Activated naive CD8-positive, alpha-beta T cell treated with anti-CD3 and anti-CD28 coated beads for 36 hours (primary cell): ENCODE data around the gene SLC10A7. TPM values are rescaled to one million over a fixed set of nuclear protein-coding genes. Genes with fewer than 3 reads are reported as not detected.

ENCODE experiments used
- DNase-seq: peaks from one replicate; pipeline ENCODE4 v3.0.0; 2021
- H3K27ac Mint-ChIP-seq: one replicate; pipeline ENCODE4 v1.8.0; 2022; ENCODE audit warnings: mild to moderate bottlenecking, moderate library complexity, mixed read lengths
- H3K27me3 Mint-ChIP-seq: one replicate; pipeline ENCODE4 v1.8.0; 2022; ENCODE audit warnings: mild to moderate bottlenecking, mixed read lengths
- H3K36me3 Mint-ChIP-seq: one replicate; pipeline ENCODE4 v1.8.0; 2021; ENCODE audit warnings: mild to moderate bottlenecking, mixed read lengths
- H3K4me1 Mint-ChIP-seq: one replicate; pipeline ENCODE4 v1.8.0; 2021; ENCODE audit warnings: mixed read lengths
- H3K4me3 Mint-ChIP-seq: one replicate; pipeline ENCODE4 v1.8.0; 2022; ENCODE audit warnings: mild to moderate bottlenecking, moderate library complexity, mixed read lengths
- H3K9me3 Mint-ChIP-seq: one replicate; pipeline ENCODE4 v1.8.0; 2022; ENCODE audit warnings: mixed read lengths
- total RNA-seq, 2 experiments: library from RNA; stranded (reverse); gene quantifications; one replicate each; pipeline ENCODE4 v1.2.3, GENCODE V29; 2021

SLC10A7 gene, protein sequence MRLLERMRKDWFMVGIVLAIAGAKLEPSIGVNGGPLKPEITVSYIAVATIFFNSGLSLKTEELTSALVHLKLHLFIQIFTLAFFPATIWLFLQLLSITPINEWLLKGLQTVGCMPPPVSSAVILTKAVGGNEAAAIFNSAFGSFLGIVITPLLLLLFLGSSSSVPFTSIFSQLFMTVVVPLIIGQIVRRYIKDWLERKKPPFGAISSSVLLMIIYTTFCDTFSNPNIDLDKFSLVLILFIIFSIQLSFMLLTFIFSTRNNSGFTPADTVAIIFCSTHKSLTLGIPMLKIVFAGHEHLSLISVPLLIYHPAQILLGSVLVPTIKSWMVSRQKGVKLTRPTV
- 10 to 100 TPM; 12.8 to 16.1 TPM for total RNA-seq

DNA sequence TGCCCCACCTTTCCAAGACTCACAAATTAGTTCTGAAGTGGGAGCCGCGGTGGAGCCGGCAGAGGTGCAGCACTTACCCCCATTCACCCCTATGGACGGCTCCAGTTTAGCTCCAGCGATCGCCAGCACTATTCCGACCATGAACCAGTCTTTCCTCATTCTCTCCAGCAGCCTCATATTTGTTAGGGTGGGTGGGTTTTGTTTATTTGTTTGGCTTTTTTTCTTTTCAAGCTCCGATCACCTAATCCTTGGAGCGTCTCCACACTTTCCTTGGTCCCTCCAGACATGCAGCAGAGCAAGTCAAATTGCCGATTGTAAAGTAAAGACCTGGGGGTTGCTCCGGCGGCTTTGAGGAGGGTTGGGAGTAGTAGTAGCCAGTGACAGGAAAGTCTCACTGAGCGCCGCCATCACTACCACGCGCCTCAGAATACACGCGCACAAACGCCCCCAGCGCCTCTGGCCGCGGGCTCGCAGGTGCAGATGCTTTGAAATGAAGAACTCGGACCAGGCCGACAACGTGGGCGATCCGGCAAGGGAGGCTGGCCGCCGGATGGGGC lies at the start of gene SLC10A7:
TSS of gene SLC10A7 (minus strand) at position 400 of the 557 bp plus-strand sequence. CDS start at position 177, 223 bp downstream.
- H3K4me1 Mint-ChIP-seq = peaks cover 29% of the 10 kb centered on the region
- peaks cover 2% of the 10 kb centered on the region for H3K36me3 Mint-ChIP-seq
- no peaks in the 10 kb centered on the region for H3K27me3 Mint-ChIP-seq
- DNase-seq = peak; percentile 77
- no peaks in the 10 kb centered on the region for H3K9me3 Mint-ChIP-seq
- no peak within 1 kb of the TSS for H3K27ac Mint-ChIP-seq
- no peak within 1 kb of the TSS for H3K4me3 Mint-ChIP-seq

DNA sequence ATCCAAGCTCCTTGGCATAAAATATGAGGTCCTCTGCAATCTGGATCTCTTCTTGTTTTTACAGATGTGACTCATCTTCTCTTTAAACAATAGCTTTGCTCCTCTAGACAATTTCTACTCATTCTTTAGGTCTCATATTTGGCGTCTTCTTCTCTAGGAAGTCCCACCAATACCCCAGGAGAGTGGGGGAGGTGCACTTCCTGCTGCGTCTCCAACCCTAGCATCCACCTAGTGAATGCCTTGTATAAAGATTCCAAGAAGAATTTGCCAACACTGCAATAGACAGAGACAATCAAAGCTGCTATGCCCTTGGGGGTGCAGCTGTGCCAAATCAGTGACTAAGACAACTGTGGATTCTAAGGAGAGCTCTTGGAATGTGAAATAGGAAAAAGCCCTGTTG lies 45.7 kb upstream of the SLC10A7 start:
- Mint-ChIP-seq H3K9me3 (no peaks in the 10 kb centered on the region), H3K27me3 (peaks cover 8% of the 10 kb centered on the region)
- no peak for DNase-seq

DNA sequence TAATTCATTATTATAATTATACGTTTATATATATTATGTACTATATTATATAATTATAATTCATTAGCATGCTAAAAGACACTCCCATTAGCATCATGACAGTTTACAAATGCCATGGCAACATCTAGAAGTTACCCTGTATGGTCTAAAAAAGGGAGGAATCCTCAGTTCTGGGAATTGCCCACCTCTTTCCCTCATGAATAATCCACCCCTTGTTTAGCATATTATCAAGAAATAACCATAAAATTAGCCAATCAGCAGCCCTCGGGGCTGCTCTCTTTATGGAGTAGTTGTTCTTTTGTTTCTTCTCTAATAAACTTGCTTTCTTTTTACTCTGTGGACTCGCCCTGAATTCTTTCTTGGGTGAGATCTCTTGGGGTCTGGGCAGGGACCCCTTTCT lies 42.8 kb upstream of the SLC10A7 start:
- no peaks in the 10 kb centered on the region for H3K36me3 Mint-ChIP-seq
- no peak for DNase-seq
- H3K4me3 Mint-ChIP-seq = no peak overlapping the region

More for the DNA sequence above, 45.7 kb upstream of the SLC10A7 start:
- Mint-ChIP-seq H3K36me3 (no peaks in the 10 kb centered on the region), H3K27ac (no peak overlapping the region), H3K4me1 (no peaks in the 10 kb centered on the region), H3K4me3 (no peak overlapping the region)

DNA sequence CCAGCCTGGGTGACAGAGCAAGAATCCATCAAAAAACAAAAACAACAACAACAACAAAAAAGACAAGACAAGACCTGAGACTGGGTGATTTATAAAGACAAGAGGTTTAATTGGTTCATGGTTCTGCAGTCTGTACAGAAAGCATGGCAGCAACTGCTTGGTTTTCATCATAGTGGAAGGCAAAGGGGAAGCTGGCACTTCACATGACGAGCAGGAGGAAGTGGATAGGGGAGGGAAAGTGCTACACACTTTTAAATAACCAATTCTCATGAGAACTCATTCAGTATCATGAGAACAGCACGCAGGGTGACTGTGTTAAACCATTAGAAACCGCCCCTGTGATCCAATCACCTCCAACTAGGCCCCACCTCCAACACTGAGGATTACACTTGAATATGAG lies 28.4 kb upstream of the SLC10A7 start:
- Mint-ChIP-seq H3K27me3 (peaks cover under 1% of the 10 kb centered on the region), H3K9me3 (no peaks in the 10 kb centered on the region), H3K36me3 (no peaks in the 10 kb centered on the region), H3K27ac (no peak overlapping the region), H3K4me1 (no peaks in the 10 kb centered on the region), H3K4me3 (no peak overlapping the region)
- no peak for DNase-seq

More for the DNA sequence above, 42.8 kb upstream of the SLC10A7 start:
- H3K27me3 Mint-ChIP-seq = peaks cover 18% of the 10 kb centered on the region
- H3K27ac Mint-ChIP-seq = no peak overlapping the region
- no peaks in the 10 kb centered on the region for H3K9me3 Mint-ChIP-seq
- H3K4me1 Mint-ChIP-seq = no peaks in the 10 kb centered on the region

DNA sequence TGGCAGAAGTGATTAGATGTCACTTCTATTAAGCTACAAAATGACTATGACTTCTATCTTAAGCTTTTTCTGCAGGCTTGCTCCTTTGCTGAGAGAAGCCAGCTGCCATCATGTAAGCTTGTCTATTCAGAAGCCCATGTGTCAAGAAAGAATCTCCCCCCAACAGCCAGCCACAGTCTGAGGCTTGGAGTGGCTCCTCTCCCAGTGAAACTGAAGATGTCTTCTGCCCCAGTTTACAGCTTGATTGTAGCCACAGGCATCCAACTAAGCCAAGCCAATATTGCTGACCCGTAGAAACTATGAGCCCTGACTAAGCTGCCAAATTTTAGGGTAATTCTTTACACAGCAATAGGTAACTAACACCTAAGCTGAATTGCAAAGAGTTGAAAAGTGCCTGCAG lies 26.7 kb upstream of the SLC10A7 start:
- Mint-ChIP-seq H3K9me3 (peaks cover 12% of the 10 kb centered on the region), H3K27ac (no peak overlapping the region), H3K4me1 (no peaks in the 10 kb centered on the region), H3K4me3 (no peak overlapping the region), H3K36me3 (peaks cover 8% of the 10 kb centered on the region), H3K27me3 (peaks cover 14% of the 10 kb centered on the region)
- no peak for DNase-seq

DNA sequence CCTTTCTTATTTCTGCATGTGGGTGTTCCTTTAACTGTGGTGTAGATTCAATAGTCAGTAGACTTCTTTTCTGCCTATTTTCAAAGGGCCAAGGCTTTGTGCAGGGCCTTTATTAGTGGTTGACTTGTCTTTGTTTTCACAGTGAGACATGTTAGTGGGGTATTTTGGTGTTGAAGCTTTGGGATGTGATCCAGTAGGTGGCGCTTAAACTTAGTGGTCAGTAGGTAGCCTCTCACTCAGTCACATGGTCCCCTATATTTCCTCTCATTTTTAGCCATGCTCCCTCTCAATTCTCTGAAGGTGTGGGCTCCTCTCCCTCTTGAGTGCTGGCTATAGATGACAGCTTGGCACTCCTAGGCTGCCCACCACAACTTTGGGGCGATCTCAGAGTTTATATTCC lies 23.4 kb upstream of the SLC10A7 start:
- Mint-ChIP-seq H3K27ac (no peak overlapping the region), H3K4me1 (no peaks in the 10 kb centered on the region), H3K9me3 (peaks cover 29% of the 10 kb centered on the region), H3K4me3 (no peak overlapping the region), H3K27me3 (peaks cover 24% of the 10 kb centered on the region), H3K36me3 (peaks cover 12% of the 10 kb centered on the region)
- DNase-seq = no peak

DNA sequence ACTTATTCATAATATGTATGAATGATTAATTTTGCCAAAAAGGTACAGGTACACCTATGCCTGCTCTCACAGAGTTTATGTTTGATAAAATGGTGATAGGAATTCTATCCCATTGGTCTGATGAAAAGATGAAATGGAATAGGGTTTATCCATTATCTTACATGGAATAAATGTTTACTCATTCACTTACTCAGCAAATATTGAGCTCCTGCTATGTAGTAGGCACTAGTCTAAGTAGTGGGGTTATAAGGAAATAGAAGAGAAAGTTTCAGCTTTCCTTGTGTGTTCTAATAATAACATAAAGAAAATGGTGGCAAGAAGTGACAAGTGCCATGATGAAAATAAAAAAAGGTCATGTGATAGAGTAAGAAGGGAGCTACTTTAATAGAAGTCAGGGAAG lies 12.4 kb upstream of the SLC10A7 start:
- Mint-ChIP-seq H3K9me3 (peaks cover 16% of the 10 kb centered on the region), H3K27me3 (peaks cover 8% of the 10 kb centered on the region), H3K27ac (no peak overlapping the region), H3K4me3 (no peak overlapping the region), H3K4me1 (no peaks in the 10 kb centered on the region), H3K36me3 (peaks cover 8% of the 10 kb centered on the region)
- no peak for DNase-seq

DNA sequence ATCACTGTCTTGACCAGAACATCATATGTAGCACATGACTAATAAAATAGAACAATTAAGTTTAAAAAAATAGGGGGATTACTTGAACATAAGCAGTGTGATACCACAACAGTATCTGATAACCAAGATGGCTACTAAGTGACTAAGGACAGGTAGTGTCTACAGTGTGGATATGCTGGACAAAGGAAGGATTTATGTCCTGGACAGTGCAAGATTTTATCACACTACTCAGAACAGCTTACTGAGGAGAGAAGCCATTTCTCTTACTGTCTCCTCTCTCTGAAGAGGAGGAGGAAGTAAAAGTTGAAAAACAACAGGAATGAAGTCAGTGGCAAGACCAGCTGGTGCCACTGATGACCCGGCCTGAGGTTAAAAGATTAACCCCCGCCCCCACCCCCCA lies 4.0 kb upstream of the SLC10A7 start:
- H3K9me3 Mint-ChIP-seq = peaks cover 7% of the 10 kb centered on the region
- peaks cover 7% of the 10 kb centered on the region for H3K27me3 Mint-ChIP-seq
- peaks cover 20% of the 10 kb centered on the region for H3K4me1 Mint-ChIP-seq
- DNase-seq = no peak
- no peak overlapping the region for H3K4me3 Mint-ChIP-seq
- H3K27ac Mint-ChIP-seq = no peak overlapping the region
- peaks cover 15% of the 10 kb centered on the region for H3K36me3 Mint-ChIP-seq

DNA sequence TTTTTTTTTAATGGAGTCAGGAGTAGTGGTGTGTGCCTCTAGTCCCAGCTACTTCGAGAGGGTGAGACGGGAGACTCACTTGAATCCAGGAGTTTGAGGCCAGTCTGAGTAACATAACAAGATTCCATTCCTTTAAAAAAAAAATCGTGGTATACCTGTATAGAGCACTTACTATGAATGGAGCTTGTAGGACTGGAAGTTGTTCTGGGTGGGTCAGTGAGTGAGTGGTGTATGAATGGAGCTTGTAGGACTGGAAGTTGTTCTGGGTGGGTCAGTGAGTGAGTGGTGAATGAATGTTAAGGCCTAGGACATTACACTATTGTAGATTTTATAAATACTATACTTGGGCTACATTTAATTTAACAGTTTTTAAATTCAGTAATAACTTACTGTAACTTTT lies 2.9 kb upstream of the SLC10A7 start:
- H3K27ac Mint-ChIP-seq = no peak overlapping the region
- DNase-seq = no peak
- no peak overlapping the region for H3K4me3 Mint-ChIP-seq
- peaks cover 10% of the 10 kb centered on the region for H3K36me3 Mint-ChIP-seq
- no peaks in the 10 kb centered on the region for H3K27me3 Mint-ChIP-seq
- peaks cover 20% of the 10 kb centered on the region for H3K4me1 Mint-ChIP-seq
- peaks cover 2% of the 10 kb centered on the region for H3K9me3 Mint-ChIP-seq

DNA sequence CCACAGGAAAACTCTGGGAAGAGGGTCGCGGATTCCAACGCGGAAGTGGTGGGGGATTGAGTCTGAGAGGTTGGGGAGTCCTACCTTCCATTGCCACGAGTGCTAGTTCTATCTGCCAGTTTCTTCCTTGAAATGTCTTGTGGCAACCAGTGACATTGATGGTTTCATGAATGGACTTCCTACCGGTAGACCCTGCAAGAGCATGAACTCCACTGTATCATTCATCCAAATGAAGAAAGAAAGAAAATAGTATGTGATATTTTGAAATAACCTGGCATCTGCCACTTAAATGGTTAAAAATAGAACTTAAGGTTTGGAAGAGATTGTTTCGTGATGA lies 1.1 kb upstream of the SLC10A7 start:
- Mint-ChIP-seq H3K9me3 (no peaks in the 10 kb centered on the region), H3K4me3 (no peak overlapping the region), H3K27ac (no peak overlapping the region), H3K4me1 (peaks cover 29% of the 10 kb centered on the region), H3K27me3 (no peaks in the 10 kb centered on the region), H3K36me3 (peaks cover 7% of the 10 kb centered on the region)
- DNase-seq = no peak

DNA sequence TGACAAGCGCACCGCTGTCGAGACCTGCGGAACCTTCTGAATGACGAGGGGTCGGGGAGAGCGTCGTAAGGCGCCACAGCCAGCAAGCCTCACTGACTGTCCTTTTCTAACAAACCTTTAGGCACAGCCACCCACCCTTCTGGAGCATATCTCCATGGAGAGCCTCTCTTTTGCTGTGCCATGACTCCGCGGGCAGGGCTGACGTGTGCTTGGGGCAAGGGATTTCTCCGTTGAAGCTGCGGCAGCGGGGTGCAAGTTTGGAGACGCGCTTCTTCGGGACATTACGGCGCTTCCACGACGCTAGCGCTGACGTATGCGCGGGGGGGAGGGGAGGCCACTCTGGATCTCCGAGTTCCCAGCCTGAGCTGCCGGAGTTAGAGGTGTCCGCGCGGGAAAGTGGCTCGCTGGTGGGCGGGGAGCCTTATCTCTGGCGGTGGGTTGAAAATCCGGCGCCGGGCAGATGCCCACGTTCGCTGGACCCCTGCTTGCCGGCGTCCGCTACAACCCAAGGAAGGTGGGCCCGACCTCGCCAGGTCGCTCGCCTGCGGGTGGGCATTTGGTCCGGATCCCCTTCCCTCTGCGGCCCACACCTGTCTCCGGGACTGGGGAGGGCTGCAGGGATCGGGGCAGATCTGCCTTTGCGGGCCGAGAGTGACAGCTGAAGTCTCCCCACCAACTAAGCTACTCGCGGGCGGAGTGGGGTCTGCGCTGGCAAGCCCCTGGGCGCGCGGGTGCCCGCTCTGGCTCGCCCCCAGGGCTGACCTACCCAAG lies 543 bp upstream of the SLC10A7 start:
- peaks cover 29% of the 10 kb centered on the region for H3K4me1 Mint-ChIP-seq
- no peaks in the 10 kb centered on the region for H3K9me3 Mint-ChIP-seq
- no peaks in the 10 kb centered on the region for H3K27me3 Mint-ChIP-seq
- DNase-seq = peak; percentile 80
- H3K36me3 Mint-ChIP-seq = peaks cover 4% of the 10 kb centered on the region
- no peak overlapping the region for H3K4me3 Mint-ChIP-seq
- H3K27ac Mint-ChIP-seq = no peak overlapping the region

DNA sequence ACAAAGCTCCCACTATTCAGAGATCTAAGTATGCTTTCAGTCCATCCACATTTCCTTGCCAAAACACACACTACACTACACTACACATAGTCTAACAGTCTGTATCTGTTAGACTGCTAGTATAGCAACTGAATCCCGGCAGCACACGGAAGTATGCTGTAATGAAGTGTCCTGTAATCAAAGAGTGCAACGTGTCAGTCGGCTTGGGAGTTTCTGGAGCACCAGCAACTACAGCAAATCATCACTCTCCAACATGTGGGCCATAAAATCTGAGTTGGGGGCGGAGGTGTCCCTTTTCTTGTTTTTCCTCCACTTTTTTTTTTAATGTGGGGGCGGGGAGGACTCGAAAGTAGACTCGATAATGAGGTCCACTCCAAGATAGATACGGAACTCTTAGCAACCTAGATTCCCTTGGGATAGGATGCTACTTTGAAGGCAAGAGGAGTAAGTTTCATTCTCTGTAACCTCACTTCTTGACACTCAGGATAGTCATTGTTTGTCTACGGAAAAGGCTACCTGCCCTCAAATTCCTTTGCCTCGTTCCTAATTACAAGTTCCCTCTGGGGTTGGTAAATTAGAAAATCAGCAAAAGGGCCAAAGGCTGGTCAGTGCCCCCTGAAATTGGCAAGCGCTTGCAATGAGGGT lies 722 bp downstream of the SLC10A7 start:
- Mint-ChIP-seq H3K4me3 (no peak overlapping the region), H3K36me3 (peaks cover 2% of the 10 kb centered on the region), H3K27ac (no peak overlapping the region), H3K27me3 (no peaks in the 10 kb centered on the region), H3K4me1 (peaks cover 29% of the 10 kb centered on the region), H3K9me3 (no peaks in the 10 kb centered on the region)
- peak; percentile 6 for DNase-seq

DNA sequence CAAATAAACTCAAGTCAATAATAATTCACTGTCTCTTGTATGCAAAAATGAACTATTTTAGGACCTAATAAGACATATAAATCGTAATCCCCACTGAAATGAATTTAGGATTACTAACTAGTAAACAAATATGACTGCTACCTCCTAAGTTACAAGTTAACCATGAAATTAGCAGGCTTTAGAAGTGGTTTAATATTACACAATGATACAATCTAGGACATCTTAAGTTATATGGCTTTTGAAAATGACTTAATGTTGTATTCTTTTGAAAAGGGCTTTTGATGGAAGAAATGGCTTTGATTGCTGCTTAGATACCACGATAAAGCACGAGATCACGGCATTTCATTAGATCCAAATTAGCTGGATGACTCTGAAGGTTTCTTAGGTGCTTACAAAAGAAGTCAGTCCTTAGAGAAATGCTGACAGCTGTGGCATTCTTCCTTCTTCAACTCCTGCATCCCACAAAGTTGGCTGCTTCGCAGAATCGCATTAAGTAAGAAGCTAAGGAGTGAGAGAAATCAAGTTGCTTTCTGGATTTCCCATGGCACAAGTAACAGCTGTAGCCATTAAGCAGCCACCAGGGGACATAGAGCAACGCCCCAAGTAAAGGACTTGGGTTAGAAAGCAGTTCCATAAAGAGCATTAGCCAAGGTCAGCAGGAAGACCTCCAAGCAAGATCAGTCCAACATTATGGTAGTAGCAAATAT lies 6.9 kb downstream of the SLC10A7 start:
- Mint-ChIP-seq H3K36me3 (peaks cover 15% of the 10 kb centered on the region), H3K4me1 (peaks cover 12% of the 10 kb centered on the region), H3K27ac (no peak overlapping the region), H3K27me3 (no peaks in the 10 kb centered on the region), H3K4me3 (no peak overlapping the region), H3K9me3 (no peaks in the 10 kb centered on the region)
- DNase-seq = no peak

DNA sequence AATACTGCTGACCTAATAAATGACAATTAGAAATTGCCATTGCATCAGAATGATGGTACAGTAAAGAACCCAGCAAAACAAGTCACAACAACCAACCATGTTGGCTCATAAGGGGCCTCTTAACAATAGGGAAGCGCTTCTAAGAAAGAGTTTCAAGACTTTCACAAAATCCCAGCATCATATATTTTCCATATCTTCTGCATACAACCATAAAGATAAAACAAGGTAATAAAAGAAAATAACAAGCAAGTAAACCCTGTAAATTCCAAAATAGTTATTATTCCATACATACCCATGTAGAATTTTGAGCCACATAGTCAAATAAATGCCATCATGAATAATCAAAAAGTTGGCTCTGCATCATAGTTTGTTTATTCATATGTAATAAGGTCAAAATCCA lies 8.2 kb downstream of the SLC10A7 start:
- H3K4me3 Mint-ChIP-seq = no peak overlapping the region
- peaks cover 24% of the 10 kb centered on the region for H3K36me3 Mint-ChIP-seq
- DNase-seq = no peak
- no peaks in the 10 kb centered on the region for H3K9me3 Mint-ChIP-seq
- no peaks in the 10 kb centered on the region for H3K27me3 Mint-ChIP-seq
- H3K4me1 Mint-ChIP-seq = peaks cover 13% of the 10 kb centered on the region
- H3K27ac Mint-ChIP-seq = no peak overlapping the region

DNA sequence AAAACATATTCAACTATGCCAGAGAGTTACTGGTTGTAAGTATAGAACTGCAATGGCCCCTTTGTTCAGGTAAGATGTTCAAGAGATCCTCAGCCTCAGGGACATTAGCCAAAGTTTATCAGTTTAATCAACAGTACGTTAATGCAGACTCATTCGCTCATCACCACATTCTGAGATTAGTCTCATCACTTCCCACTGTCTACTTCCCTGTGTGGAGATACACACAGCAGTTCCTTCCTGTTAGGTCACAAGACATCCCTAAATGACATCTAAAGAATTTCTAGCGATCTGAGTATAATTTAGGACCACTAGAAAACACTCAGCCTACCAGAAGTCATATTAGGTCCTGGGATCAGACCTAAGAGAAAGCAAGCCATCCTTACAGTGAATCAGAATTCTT lies 10.4 kb downstream of the SLC10A7 start:
- Mint-ChIP-seq H3K27ac (no peak overlapping the region), H3K27me3 (no peaks in the 10 kb centered on the region), H3K4me1 (peaks cover 11% of the 10 kb centered on the region), H3K4me3 (no peak overlapping the region), H3K36me3 (peaks cover 36% of the 10 kb centered on the region), H3K9me3 (no peaks in the 10 kb centered on the region)
- DNase-seq = no peak
